Endothelial cell of umbilical vein (primary cell): ENCODE data around the gene RAB3IL1. TPM values are rescaled to one million over a fixed set of nuclear protein-coding genes. Genes with fewer than 3 reads are reported as not detected.

Experiments used
- BruUV-seq: library from RNA; stranded (reverse); fragments of 400-500 nt; replicated peaks from 2 replicates; lab custom pipeline; 2021; lab: Mats Ljungman, UMichigan
- CTCF ChIA-PET: fragments of 300-600, 350-600 bp; sonication (Branson Sonifier 250); formaldehyde crosslinking; loops from one replicate; lab custom pipeline; 2021; ENCODE audit warnings: antibody characterized with exemption, inconsistent platforms; lab: Charles Lee
- POLR2A ChIA-PET: fragments of 300-600, 350-600 bp; sonication (Branson Sonifier 250); formaldehyde crosslinking; loops from one replicate; lab custom pipeline; 2021; ENCODE audit warnings: antibody characterized with exemption, inconsistent platforms; lab: Charles Lee
- DNase-seq: peaks from one replicate; pipeline ENCODE4 v3.0.0-alpha.2; 2011; ENCODE audit warnings: low read depth, low spot score
- FAIRE-seq: peaks from 2 replicates; lab custom pipeline; 2011; peaks lifted over from hg19 to GRCh38; lab: Jason Lieb, UNC
- H2AFZ ChIP-seq: 2 replicates; pipeline ENCODE4 v1.6.0; 2012; ENCODE audit warnings: low read depth, low read length, control low read depth, inconsistent platforms
- H3K27ac ChIP-seq: 2 replicates; pipeline ENCODE4 v1.5.1; 2011; ENCODE audit warnings: low read depth, mild to moderate bottlenecking, control low read depth, low read length, moderate library complexity; ENCODE audit not compliant: insufficient read depth
- H3K27me3 ChIP-seq, 2 experiments: 2 replicates each; pipeline versions ENCODE4 v1.6.0 to v1.6.1; 2011; ENCODE audit warnings: low read length in 2 of 2, mixed read lengths in 1 of 2; ENCODE audit not compliant: control insufficient read depth in 2 of 2, insufficient read depth in 2 of 2
- H3K36me3 ChIP-seq, 2 experiments: 2 replicates in 1 of 2; 3 replicates in 1 of 2; pipeline ENCODE4 v1.5.1; 2011; ENCODE audit warnings: low read length in 2 of 2, mild to moderate bottlenecking in 1 of 2, moderate library complexity in 1 of 2; ENCODE audit not compliant: control insufficient read depth in 2 of 2, insufficient read depth in 2 of 2; ENCODE audit errors: extremely low read depth in 1 of 2
- H3K4me1 ChIP-seq: 3 replicates; pipeline ENCODE4 v1.5.1; 2011; ENCODE audit warnings: mild to moderate bottlenecking, low read length; ENCODE audit not compliant: control insufficient read depth, insufficient read depth; ENCODE audit errors: extremely low read depth
- H3K4me2 ChIP-seq: 2 replicates; pipeline ENCODE4 v1.6.1; 2011; ENCODE audit warnings: low read length, control low read depth, mixed read lengths; ENCODE audit not compliant: insufficient read depth
- H3K4me3 ChIP-seq, 3 experiments: fragments of 200-600 bp in 1 of 3; sonication (generic), shearing (Covaris generic) in 1 of 3; replicated peaks in 1 of 3; 2 replicates each; pipeline ENCODE4 v1.5.1; 2011 to 2016; ENCODE audit warnings: control low read depth in 3 of 3, low read length in 3 of 3, mild to moderate bottlenecking in 2 of 3, inconsistent platforms in 1 of 3, low read depth in 1 of 3, moderate library complexity in 1 of 3; ENCODE audit not compliant: insufficient read depth in 1 of 3
- H3K79me2 ChIP-seq: 2 replicates; pipeline ENCODE4 v1.6.0; 2012; ENCODE audit warnings: low read length, inconsistent platforms; ENCODE audit not compliant: control insufficient read depth, insufficient read depth
- H3K9ac ChIP-seq: replicated peaks from 2 replicates; pipeline ENCODE3; 2011; ENCODE audit warnings: low read length, control low read depth; ENCODE audit not compliant: insufficient read depth; ENCODE audit errors: extremely low read depth
- H3K9me1 ChIP-seq: replicated peaks from 3 replicates; pipeline ENCODE4 v1.6.0; 2011; ENCODE audit warnings: mild to moderate bottlenecking, low read length; ENCODE audit not compliant: control insufficient read depth, insufficient read depth; ENCODE audit errors: extremely low read depth
- H3K9me3 ChIP-seq: replicated peaks from 2 replicates; pipeline ENCODE4 v1.5.1; 2012; ENCODE audit warnings: low read length, inconsistent platforms; ENCODE audit not compliant: control insufficient read depth, insufficient read depth
- H4K20me1 ChIP-seq: replicated peaks from 2 replicates; pipeline ENCODE3; 2011; ENCODE audit warnings: mild to moderate bottlenecking, low read length; ENCODE audit not compliant: control insufficient read depth, insufficient read depth; ENCODE audit errors: extremely low read depth
- EZH2 ChIP-seq: IDR thresholded peaks from 2 replicates; pipeline ENCODE4 v1.6.1; 2012; ENCODE audit warnings: borderline replicate concordance, low read depth, mild to moderate bottlenecking, moderate library complexity, low read length, inconsistent platforms; ENCODE audit not compliant: severe bottlenecking
- FOS ChIP-seq: IDR thresholded peaks from 2 replicates; pipeline ENCODE4 v1.6.1; 2011; ENCODE audit warnings: mild to moderate bottlenecking, low read length, moderate library complexity, borderline replicate concordance; ENCODE audit not compliant: insufficient read depth
- GATA2 ChIP-seq: IDR thresholded peaks from 2 replicates; pipeline ENCODE4 v1.7.0; 2011; ENCODE audit warnings: low read depth, mild to moderate bottlenecking, moderate library complexity, mixed read lengths, low read length; ENCODE audit not compliant: insufficient read length, insufficient read depth
- JUN ChIP-seq: IDR thresholded peaks from 2 replicates; pipeline ENCODE4 v1.6.1; 2011; ENCODE audit warnings: borderline replicate concordance, low read depth; ENCODE audit not compliant: insufficient read length, insufficient read depth
- MAX ChIP-seq: IDR thresholded peaks from 2 replicates; pipeline ENCODE4 v1.6.1; 2011; ENCODE audit not compliant: insufficient read depth, insufficient read length
- MYC ChIP-seq: IDR thresholded peaks from one replicate; pipeline ENCODE4 v1.6.1; 2011; ENCODE audit warnings: mild to moderate bottlenecking, low read depth, low read length
- POLR2A ChIP-seq: IDR thresholded peaks from 2 replicates; pipeline ENCODE4 v1.6.1; 2012; ENCODE audit warnings: low read depth, mild to moderate bottlenecking, control low read depth, low read length
- POLR2AphosphoS5 ChIP-seq: IDR thresholded peaks from 2 replicates; pipeline ENCODE4 v1.6.1; 2012; ENCODE audit warnings: low read depth, mild to moderate bottlenecking, control low read depth, low read length, moderate library complexity; ENCODE audit not compliant: insufficient read depth
- dilution Hi-C: fragments of 300-500 bp; cut with MboI; formaldehyde crosslinking; loops from one replicate; pipeline ENCODE4 v1.15.0; 2019; ENCODE audit warnings: low sequenced_read_pairs; ENCODE audit not compliant: extremely low pct_ligation_motif_present
- intact Hi-C: fragments of 100-400 bp; cut with micrococcal nuclease; formaldehyde crosslinking; loops from one replicate; pipeline ENCODE4 v1.10.0; 2022
- polyA plus RNA-seq, 4 experiments: library from polyadenylated mRNA; depleted of rRNA in 3 of 4; stranded (reverse) in 3 of 4; unstranded in 1 of 4; fragments of >200 nt; gene quantifications; 2 replicates each; pipeline versions ENCODE4 v1.2.1 to v1.2.3, GENCODE V29; 2011 to 2012; ENCODE audit warnings: missing spikeins in 1 of 4
- total RNA-seq: library from RNA; stranded (reverse); gene quantifications from 2 replicates; pipeline ENCODE4 v1.2.3, GENCODE V29; 2021
- TF ChIP-seq, protein P1 (sequence below), 2 donors: IDR thresholded peaks; 1 replicate in 1 of 2; 2 replicates in 1 of 2; pipeline ENCODE4 v1.5.1; 2011; ENCODE audit warnings: low read length in 2 of 2, mild to moderate bottlenecking in 2 of 2, moderate library complexity in 2 of 2, control low read depth in 1 of 2, inconsistent platforms in 1 of 2, low read depth in 1 of 2; ENCODE audit not compliant: insufficient read depth in 1 of 2; ENCODE audit errors: extremely low read depth in 1 of 2

RAB3IL1 gene
- total and polyA plus RNA-seq, 2 donors (not counting 3 experiments of a cell fraction or from before 2014, with no cell fraction given) = 1.8 to 3.6 TPM

DNA sequence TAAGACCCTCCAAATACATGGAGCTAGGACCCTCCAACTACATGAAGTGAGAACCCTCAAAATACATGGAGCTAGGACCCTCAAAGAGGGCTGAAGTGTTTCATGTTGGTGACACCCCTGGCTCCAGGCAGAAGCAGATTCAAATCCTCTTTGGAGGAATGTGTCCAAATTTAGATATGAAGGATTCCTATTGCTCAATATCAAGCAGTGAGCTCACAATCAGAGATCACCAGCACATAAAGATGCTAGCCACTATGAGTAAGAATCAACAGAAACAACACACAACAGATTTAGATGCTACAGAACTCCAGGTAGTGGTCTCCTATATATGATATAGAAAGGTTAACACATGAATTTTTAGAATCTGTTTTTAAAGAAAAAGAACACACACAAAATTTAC lies 11.2 kb upstream of the RAB3IL1 start:
- no TSS peak for BruUV-seq
- H4K20me1 ChIP-seq = no peaks in the 10 kb centered on the region
- ChIA-PET POLR2A (no interaction called here), CTCF (interaction anchor here (0.6 to 4.2 kb wide), 8 partner anchors 8 to 180 kb away, joined by 3 to 18 read pairs (median 4); no protein-coding TSS in a partner anchor)
- DNase-seq (no peak), FAIRE-seq (no peak)
- H3K9me3 ChIP-seq = no peaks in the 10 kb centered on the region
- dilution Hi-C loops = loop anchor here (10.0 kb wide), 1 partner anchor 176 kb away; no protein-coding TSS in a partner anchor
- H3K36me3 ChIP-seq = no peaks in the 10 kb centered on the region
- H3K9ac ChIP-seq = no peak overlapping the region
- H2AFZ ChIP-seq = no peak overlapping the region
- no peaks in the 10 kb centered on the region for H3K9me1 ChIP-seq
- intact Hi-C loops = no loop called here
- no peak overlapping the region for H3K4me3 ChIP-seq
- TF ChIP-seq, protein P1, sequence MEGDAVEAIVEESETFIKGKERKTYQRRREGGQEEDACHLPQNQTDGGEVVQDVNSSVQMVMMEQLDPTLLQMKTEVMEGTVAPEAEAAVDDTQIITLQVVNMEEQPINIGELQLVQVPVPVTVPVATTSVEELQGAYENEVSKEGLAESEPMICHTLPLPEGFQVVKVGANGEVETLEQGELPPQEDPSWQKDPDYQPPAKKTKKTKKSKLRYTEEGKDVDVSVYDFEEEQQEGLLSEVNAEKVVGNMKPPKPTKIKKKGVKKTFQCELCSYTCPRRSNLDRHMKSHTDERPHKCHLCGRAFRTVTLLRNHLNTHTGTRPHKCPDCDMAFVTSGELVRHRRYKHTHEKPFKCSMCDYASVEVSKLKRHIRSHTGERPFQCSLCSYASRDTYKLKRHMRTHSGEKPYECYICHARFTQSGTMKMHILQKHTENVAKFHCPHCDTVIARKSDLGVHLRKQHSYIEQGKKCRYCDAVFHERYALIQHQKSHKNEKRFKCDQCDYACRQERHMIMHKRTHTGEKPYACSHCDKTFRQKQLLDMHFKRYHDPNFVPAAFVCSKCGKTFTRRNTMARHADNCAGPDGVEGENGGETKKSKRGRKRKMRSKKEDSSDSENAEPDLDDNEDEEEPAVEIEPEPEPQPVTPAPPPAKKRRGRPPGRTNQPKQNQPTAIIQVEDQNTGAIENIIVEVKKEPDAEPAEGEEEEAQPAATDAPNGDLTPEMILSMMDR (IDR thresholded peaks at IDR 0.05; ENCODE audit: extremely low read depth in 1 of 2, insufficient read depth in 1 of 2, low read depth in 1 of 2, low read length in 2 of 2) = no peak
- no peak for TF ChIP-seq JUN
- TF ChIP-seq GATA2 = no peak
- TF ChIP-seq POLR2AphosphoS5 = no peak
- no peak for TF ChIP-seq MAX
- TF ChIP-seq FOS = no peak
- TF ChIP-seq EZH2 = no peak
- no peak for TF ChIP-seq MYC
- no peak for TF ChIP-seq POLR2A
- H3K27ac ChIP-seq = no peak overlapping the region
- no peak overlapping the region for H3K4me2 ChIP-seq
- H3K27me3 ChIP-seq = peaks cover 13 to 14% of the 10 kb centered on the region in 2 experiments
- H3K4me1 ChIP-seq = no peaks in the 10 kb centered on the region
- H3K79me2 ChIP-seq = no peaks in the 10 kb centered on the region
